MM.1S (cell line): ENCODE measurements around the gene MRPS18B.

Experiments
- CTCF ChIP-seq: fragments of 300-600 bp; sonication (generic); IDR thresholded peaks from 2 replicates; pipeline ENCODE4 v1.5.1; 2016; ENCODE audit warnings: antibody characterized with exemption, low read length, mixed read lengths
- EZH2phosphoT487 ChIP-seq: fragments of 300-600 bp; sonication (generic); IDR thresholded peaks from 2 replicates; pipeline ENCODE4 v1.6.1; 2018; ENCODE audit warnings: antibody characterized with exemption, low read length

GRCh38 chr6:30600451-30600961, 17.1 kb upstream of the MRPS18B start:
- TF ChIP-seq EZH2phosphoT487 (no peak), CTCF (no peak)
